ENCODE data around the gene UBXN7. TPM values are rescaled to one million over a fixed set of nuclear protein-coding genes. Genes with fewer than 3 reads are reported as not detected.
"Not testable (repeated sequence)": the region's sequence is repeated elsewhere in the genome, so short reads cannot be mapped to it uniquely, and the experiment has no call there.

UBXN7 gene
- polyA plus RNA-seq, 1 donor from 2014 or later, result 28.9 TPM

DNA sequence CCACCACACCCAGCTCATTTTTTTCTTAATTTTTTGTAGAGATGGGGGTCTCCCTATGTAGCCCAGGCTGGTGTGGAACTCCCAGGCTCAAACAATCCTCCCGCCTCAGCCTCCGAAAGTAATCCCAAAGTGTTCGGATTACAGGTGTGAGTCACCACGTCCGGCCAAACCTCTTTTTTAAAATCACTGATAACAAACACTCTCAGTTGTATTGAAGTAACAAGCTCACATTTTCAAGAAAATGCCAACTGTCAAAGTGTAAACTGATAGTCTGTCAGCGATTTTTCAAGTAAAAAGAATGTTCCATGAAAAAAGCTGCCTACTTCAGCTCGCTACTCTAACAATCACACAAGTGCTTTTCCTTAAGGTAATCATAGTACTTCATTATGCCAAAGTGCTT is 33.4 kb downstream of the UBXN7 start:
- peaks cover 0 to 2% (median 0%) of the 10 kb centered on the region in 3 donors for H3K4me1 Mint-ChIP-seq
- H3K27ac Mint-ChIP-seq, result no peak overlapping the region
- H3K4me3 Mint-ChIP-seq, result no peak overlapping the region
- H3K27me3 Mint-ChIP-seq, result no peaks in the 10 kb centered on the region
- no peaks in the 10 kb centered on the region for H3K9me3 Mint-ChIP-seq
- peaks cover 4% of the 10 kb centered on the region for H3K36me3 Mint-ChIP-seq

DNA sequence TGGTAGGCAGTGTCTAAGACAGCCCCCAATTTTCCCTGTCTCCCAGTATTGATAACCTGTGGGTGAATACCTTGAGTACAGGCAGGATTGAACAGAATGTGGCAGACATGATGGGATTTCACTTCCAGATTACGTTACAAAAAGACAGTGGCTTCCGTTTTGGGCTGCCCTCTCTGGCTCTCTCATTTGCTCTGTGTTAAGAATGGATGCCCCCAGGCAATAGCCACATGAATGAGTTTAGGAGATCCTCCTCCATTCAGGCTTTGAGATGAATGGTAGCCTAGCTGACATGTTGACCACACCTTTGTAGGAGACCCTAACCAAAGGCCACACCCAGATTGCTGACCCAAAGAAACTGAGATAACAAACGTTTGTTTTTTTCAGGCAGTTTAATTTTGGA is 34.3 kb downstream of the UBXN7 start:
- Mint-ChIP-seq H3K9me3 (no peaks in the 10 kb centered on the region), H3K27ac (no peak overlapping the region), H3K4me1 (peaks cover 0 to 2% (median 0%) of the 10 kb centered on the region in 3 donors), H3K36me3 (peaks cover 4% of the 10 kb centered on the region), H3K4me3 (no peak overlapping the region), H3K27me3 (no peaks in the 10 kb centered on the region)

DNA sequence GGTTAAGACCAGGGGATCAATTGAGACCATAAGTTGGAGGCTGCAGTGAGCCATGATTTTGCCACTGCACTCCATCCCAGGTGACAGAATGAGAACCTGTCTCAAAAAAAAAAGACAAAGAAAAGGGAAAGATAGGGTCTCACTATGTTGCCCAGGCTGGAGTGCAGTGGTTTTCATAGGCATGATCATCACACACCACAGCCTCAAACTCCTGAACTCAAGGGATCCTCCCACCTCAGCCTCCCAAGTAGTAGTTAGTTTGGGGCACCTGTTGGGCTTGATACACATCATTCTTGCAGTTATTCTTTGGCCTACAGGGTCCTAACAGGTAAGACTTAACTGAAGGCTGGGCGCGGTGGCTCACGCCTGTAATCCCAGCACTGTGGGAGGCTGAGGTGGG is 42.1 kb downstream of the UBXN7 start:
- no peak overlapping the region for H3K27ac Mint-ChIP-seq
- peaks cover 0 to 5% (median 2%) of the 10 kb centered on the region in 3 donors for H3K4me1 Mint-ChIP-seq
- peaks cover 0 to 8% (median 2%) of the 10 kb centered on the region in 3 donors for H3K9me3 Mint-ChIP-seq
- peaks cover 21% of the 10 kb centered on the region for H3K36me3 Mint-ChIP-seq
- no peak overlapping the region for H3K4me3 Mint-ChIP-seq
- H3K27me3 Mint-ChIP-seq, result no peaks in the 10 kb centered on the region

DNA sequence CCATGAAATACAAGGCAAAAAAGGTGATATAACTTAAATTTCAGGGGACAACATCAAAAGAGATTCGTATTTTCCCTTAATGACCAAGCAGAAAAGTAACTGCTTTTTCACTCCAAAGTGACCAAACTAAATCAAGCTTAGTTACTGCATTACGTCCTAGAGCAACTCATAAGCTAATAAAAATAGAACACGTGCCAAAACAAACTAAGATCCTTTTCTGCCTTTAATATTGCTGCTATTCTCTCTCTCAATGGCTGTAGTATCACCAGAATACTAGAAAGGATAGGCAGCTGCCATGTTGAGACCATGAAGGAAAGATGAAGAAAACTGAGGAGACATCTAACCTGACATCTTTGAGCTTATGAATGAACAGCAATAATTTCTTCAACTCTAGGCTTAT is 43.3 kb downstream of the UBXN7 start:
- H3K27me3 Mint-ChIP-seq, result no peaks in the 10 kb centered on the region
- H3K4me3 Mint-ChIP-seq, result no peak overlapping the region
- no peak overlapping the region for H3K27ac Mint-ChIP-seq
- peaks cover 0 to 8% (median 2%) of the 10 kb centered on the region in 3 donors for H3K9me3 Mint-ChIP-seq
- H3K36me3 Mint-ChIP-seq, result peaks cover 23% of the 10 kb centered on the region
- peaks cover 2 to 11% (median 5%) of the 10 kb centered on the region in 3 donors for H3K4me1 Mint-ChIP-seq

DNA sequence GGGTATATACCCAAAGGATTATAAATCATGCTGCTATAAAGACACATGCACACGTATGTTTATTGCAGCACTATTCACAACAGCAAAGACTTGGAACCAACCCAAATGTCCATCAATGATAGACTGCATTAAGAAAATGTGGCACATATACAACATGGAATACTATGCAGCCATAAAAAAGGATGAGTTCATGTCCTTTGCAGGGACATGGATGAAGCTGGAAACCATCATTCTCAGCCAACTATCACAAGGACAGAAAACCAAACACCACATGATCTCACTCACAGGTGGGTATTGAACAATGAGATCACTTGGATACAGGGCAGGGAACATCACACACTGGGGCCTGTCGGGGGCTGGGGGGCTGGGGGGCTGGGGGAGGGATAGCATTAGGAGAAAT is 44.3 kb downstream of the UBXN7 start:
- H3K4me1 Mint-ChIP-seq, result peaks cover 8 to 16% (median 9%) of the 10 kb centered on the region in 3 donors
- not testable (repeated sequence) for H3K27me3 Mint-ChIP-seq, H3K9me3 Mint-ChIP-seq, H3K4me3 Mint-ChIP-seq, H3K27ac Mint-ChIP-seq
- peaks cover 27% of the 10 kb centered on the region for H3K36me3 Mint-ChIP-seq

DNA sequence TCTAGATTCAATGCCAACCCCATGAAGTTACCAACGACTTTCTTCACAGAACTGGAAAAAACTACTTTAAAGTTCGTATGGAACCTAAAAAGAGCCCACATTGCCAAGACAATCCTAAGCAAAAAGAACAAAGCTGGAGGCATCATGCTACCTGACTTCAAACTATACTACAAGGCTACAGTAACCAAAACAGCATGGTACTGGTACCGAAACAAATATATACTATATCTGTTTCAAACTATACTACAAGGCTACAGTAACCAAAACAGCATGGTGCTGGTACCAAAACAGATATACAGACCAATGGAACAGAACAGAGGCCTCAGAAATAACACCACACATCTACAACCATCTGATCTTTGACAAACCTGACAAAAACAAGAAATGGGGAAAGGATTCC is 45.4 kb downstream of the UBXN7 start:
- peaks cover 8 to 17% (median 9%) of the 10 kb centered on the region in 3 donors for H3K4me1 Mint-ChIP-seq
- not testable (repeated sequence) for H3K27me3 Mint-ChIP-seq, H3K27ac Mint-ChIP-seq, H3K9me3 Mint-ChIP-seq, H3K4me3 Mint-ChIP-seq
- peaks cover 24% of the 10 kb centered on the region for H3K36me3 Mint-ChIP-seq

DNA sequence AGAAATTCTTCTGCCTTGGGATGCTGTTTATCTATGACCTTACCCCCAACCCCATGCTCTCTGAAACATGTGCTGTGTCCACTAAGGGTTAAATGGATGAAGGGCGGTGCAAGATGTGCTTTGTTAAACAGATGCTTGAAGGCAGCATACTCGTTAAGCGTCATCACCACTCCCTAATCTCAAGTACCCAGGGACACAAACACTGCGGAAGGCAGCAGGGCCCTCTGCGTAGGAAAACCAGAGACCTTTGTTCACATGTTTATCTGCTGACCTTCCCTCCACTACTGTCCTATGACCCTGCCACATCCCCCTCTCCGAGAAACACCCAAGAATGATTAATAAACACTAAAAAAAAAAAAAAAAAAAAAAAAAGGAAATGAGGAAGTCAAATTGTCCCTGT is 46.2 kb downstream of the UBXN7 start:
- not testable (repeated sequence) for H3K4me3 Mint-ChIP-seq, H3K27ac Mint-ChIP-seq, H3K9me3 Mint-ChIP-seq, H3K27me3 Mint-ChIP-seq
- peaks cover 9 to 19% (median 12%) of the 10 kb centered on the region in 3 donors for H3K4me1 Mint-ChIP-seq
- H3K36me3 Mint-ChIP-seq, result peaks cover 25% of the 10 kb centered on the region

DNA sequence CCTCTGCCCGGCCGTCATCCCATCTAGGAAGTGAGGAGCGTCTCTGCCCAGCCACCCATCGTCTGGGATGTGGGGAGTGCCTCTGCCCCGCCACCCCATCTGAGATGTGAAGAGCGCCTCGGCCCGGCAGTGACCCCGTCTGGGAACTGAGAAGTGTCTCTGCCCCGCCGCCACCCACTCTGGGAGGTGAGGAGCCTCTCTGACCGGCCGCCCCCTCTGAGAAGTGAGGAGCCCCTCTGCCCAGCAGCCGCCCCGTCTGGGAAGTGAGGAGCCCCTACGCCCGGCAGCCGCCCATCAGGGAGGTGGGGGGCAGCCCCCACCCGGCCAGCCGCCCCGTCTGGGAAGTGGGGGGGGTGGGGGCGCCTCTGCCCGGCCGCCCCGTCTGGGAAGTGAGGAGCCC is 46.8 kb downstream of the UBXN7 start:
- Mint-ChIP-seq H3K36me3 (peaks cover 25% of the 10 kb centered on the region), H3K4me1 (peaks cover 9 to 16% (median 12%) of the 10 kb centered on the region in 3 donors)
- not testable (repeated sequence) for H3K27me3 Mint-ChIP-seq, H3K4me3 Mint-ChIP-seq, H3K9me3 Mint-ChIP-seq, H3K27ac Mint-ChIP-seq

DNA sequence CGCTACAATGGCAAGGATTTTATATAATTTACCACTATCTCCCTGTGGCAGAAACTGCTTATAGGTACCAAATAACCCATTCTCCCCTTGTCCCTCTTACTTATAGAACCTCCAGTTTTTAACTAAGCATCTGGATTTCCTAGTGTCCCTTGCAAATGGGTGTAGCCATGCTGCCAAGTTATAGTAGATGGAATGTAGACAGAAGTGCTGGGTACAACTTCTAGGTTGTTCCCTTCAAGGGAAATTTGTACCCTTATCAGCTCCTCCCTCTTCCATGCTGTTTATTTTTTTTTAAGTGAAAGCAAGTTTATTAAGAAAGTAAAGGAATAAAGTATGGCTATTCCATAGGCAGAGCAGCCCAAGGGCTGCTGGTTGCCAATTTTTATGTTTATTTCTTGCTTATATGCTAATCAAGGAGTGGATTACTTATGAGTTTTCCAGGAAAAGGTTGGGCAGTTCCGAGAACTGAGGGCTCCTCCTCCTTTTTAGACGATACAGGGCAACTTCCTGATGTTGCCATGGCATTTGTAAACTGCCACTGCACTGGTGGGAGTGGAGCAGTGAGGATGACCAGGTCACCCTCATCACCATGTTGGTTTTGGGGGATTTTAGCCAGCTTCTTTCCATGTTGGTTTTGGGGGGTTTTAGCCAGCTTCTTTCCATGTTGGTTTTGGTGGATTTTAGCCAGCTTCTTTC is 53.9 kb downstream of the UBXN7 start:
- no peak overlapping the region for H3K4me3 Mint-ChIP-seq
- peaks cover 2 to 12% (median 7%) of the 10 kb centered on the region in 3 donors for H3K4me1 Mint-ChIP-seq
- H3K27me3 Mint-ChIP-seq, result no peaks in the 10 kb centered on the region
- H3K9me3 Mint-ChIP-seq, result no peaks in the 10 kb centered on the region
- H3K36me3 Mint-ChIP-seq, result peaks cover 12% of the 10 kb centered on the region
- H3K27ac Mint-ChIP-seq, result no peak overlapping the region

DNA sequence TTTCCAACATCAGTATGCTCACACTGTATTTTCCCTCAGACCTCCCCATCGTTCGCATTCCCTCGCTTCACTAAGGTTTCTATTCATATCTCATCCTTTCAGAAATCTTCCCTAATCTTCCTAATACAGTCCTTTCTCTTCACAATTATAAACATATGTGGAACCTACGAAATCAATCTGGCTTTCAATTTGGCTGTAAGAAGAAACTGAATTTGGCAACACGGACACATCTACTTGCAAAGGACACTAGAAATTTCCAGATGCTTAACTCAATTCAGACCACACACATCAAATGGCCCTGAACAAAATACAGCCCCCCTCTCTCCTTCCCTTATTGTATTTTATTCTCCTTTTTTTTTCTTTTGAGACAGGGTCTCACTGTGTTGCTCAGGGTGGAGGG is 54.9 kb downstream of the UBXN7 start:
- Mint-ChIP-seq H3K27me3 (no peaks in the 10 kb centered on the region), H3K36me3 (peaks cover 8% of the 10 kb centered on the region), H3K27ac (no peak overlapping the region), H3K4me1 (peaks cover 2 to 12% (median 5%) of the 10 kb centered on the region in 3 donors), H3K4me3 (no peak overlapping the region), H3K9me3 (no peaks in the 10 kb centered on the region)

DNA sequence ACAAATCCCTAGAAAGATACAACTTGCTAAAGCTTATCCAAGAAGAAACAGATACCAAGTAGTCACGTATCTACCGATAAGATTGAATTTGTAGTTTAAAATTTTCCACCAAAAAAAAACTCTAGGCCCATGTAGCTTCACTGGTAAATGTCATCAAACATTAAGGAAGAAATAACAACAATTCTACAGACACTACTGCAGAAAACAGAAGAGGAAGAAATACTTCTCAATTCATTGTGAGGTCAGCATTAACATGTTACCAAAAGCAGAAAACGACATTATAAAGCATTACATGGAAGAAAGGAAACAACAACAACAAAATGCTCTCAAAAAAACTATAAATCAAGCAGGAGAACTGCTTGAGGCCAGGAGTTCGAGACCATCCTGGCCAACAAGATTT is 66.5 kb downstream of the UBXN7 start:
- Mint-ChIP-seq H3K9me3 (no peaks in the 10 kb centered on the region), H3K27ac (no peak overlapping the region), H3K4me1 (peaks cover 0 to 3% (median 0%) of the 10 kb centered on the region in 3 donors), H3K4me3 (no peak overlapping the region), H3K36me3 (peaks cover 8% of the 10 kb centered on the region), H3K27me3 (no peaks in the 10 kb centered on the region)

DNA sequence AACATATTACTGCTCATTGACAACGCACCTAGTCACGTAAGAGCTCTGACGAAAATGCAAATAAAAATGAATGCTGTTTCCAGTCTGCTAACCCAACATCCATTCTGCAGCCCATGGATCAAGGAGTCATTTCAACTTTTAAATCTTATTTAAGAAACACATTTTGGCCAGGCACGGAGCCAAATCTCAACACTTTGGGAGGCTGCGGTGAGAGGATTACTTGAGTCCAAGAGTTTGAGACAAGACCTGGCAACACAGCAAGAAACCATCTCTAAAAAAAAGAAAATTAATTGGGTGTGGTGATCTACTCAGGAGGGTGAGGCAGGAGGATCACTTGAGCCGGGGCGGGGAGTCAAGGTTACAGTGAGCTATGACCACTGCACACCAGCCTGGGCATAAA is 71.6 kb downstream of the UBXN7 start:
- Mint-ChIP-seq H3K9me3 (no peaks in the 10 kb centered on the region), H3K4me3 (no peak overlapping the region), H3K27me3 (no peaks in the 10 kb centered on the region), H3K27ac (no peak overlapping the region), H3K4me1 (peaks cover 0 to 4% (median 0%) of the 10 kb centered on the region in 3 donors), H3K36me3 (peaks cover 7% of the 10 kb centered on the region)

DNA sequence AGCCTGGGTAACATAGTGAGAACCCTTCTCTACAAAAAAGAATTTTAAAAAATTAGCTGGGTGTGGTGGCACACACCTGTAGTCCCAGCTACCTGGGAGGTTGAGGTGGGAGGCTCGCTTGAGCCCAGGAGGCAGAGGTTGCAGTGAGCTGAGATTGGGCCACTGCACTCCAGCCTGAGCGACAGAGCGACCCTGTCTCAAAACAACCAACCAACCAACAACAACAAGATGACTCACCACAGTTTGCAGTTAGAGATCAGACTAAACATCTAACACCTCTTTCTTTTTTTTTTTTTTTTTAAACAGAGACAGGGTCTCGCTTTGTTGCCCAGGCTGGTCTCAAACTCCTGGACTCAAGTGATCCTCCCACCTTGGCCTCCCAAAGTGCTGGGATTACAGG is 73.7 kb downstream of the UBXN7 start:
- not testable (repeated sequence) for H3K27ac Mint-ChIP-seq, H3K4me1 Mint-ChIP-seq, H3K27me3 Mint-ChIP-seq, H3K9me3 Mint-ChIP-seq, H3K4me3 Mint-ChIP-seq
- peaks cover 12% of the 10 kb centered on the region for H3K36me3 Mint-ChIP-seq

DNA sequence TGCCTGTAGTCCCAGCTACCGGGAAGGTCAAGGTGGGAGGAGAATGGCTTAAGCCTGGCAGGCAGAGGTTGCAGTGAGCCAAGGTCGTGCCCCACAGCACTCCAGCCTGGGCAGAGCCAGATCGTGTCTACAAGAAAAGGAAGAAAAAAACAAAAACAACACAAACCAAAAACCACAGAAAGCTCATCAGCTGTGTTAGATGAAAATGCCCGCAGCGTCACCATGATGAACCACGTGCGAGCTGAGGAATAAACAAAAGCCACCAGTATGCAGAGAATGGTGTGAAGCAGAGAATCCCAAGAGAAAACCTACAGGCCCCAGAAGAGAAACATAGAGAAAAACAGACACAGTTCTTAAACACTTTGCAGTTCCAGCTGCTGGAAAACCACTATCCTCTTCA is 74.3 kb downstream of the UBXN7 start:
- Mint-ChIP-seq H3K27ac (no peak overlapping the region), H3K27me3 (no peaks in the 10 kb centered on the region), H3K9me3 (no peaks in the 10 kb centered on the region), H3K4me1 (peaks cover 0 to 4% (median 0%) of the 10 kb centered on the region in 3 donors), H3K36me3 (peaks cover 12% of the 10 kb centered on the region), H3K4me3 (no peak overlapping the region)

DNA sequence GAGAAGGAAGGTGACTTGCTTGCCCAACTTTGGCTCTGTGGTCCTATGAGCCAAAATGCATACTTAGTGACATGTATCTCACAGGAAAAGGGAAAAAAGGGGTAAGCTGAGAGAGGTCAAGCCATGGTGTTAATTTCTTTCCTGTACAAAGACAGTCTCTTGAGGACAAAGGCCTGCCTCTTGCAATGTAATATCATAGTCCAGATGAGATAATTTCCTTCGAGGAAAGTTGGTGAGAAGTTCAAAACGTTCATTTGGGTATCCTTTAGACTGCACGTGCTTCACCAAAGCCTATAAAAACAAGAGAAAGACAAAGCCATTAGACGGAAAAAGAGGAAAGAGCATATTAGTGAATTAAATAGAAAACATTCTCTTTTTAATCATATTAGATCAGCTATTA is 75.7 kb downstream of the UBXN7 start:
- Mint-ChIP-seq H3K4me1 (peaks cover 0 to 4% (median 0%) of the 10 kb centered on the region in 3 donors), H3K4me3 (no peak overlapping the region), H3K36me3 (peaks cover 12% of the 10 kb centered on the region), H3K27me3 (no peaks in the 10 kb centered on the region), H3K27ac (no peak overlapping the region), H3K9me3 (no peaks in the 10 kb centered on the region)

DNA sequence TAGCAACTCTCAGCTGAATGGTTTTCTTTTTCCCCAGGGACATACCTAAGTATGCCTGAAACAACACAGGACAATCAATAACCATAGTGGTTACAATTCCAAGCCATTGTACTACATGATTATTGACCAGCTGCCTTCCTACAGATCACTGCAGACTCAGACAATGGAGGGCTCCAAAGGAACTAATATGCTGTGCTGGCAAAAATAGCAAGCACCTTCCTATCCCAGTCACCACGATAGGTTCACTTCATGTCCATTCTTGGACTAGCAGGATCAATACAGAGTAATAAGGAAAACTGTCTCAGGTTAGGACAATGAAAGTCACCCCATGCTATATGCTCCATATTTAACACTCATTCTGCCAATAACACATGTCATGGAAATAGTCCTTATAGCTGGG is 76.6 kb downstream of the UBXN7 start:
- no peak overlapping the region for H3K4me3 Mint-ChIP-seq
- H3K36me3 Mint-ChIP-seq, result peaks cover 12% of the 10 kb centered on the region
- H3K4me1 Mint-ChIP-seq, result peaks cover 0 to 4% (median 0%) of the 10 kb centered on the region in 3 donors
- no peak overlapping the region for H3K27ac Mint-ChIP-seq
- H3K27me3 Mint-ChIP-seq, result no peaks in the 10 kb centered on the region
- no peaks in the 10 kb centered on the region for H3K9me3 Mint-ChIP-seq

Data from IgD-negative memory B cell (primary cell).